ENCODE data around the gene CHCHD4. TPM values are rescaled to one million over a fixed set of nuclear protein-coding genes. Genes with fewer than 3 reads are reported as not detected.
"Not testable (repeated sequence)": the region's sequence is repeated elsewhere in the genome, so short reads cannot be mapped to it uniquely, and the experiment has no call there.

CHCHD4 gene
- total and polyA plus RNA-seq, 2 of the 8 experiments (the other 6 are each of a cell fraction or from before 2014, with no cell fraction given) = 15.0 to 22.3 TPM

DNA sequence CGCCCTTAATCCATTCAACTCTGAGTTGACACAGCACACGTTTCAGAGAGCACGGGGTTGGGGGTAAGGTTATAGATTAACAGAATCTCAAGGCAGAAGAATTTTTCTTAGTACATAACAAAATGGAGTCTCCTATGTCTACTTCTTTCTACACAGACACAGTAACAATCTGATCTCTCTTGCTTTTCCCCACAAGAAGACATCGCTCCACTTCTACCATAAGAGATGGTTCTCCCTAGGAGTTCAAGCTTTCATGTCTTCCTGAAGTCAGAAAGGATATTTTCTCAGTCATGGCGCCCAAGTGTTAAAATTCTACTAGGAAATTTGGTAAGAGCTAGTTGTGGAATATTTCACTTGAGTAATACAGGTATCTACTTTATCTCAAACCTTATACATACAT lies 32.7 kb downstream of the CHCHD4 start:
- H3K27ac ChIP-seq (ENCODE audit: low read depth, low read length); H3K23ac ChIP-seq (ENCODE audit: insufficient read length); H3K14ac ChIP-seq (ENCODE audit: insufficient read length); H3K4me1 ChIP-seq (replicated peaks in 1 of 4; ENCODE audit: control insufficient read depth in 3 of 4, insufficient read depth in 4 of 4, low read length in 3 of 4); H3K56ac ChIP-seq (replicated peaks; ENCODE audit: insufficient read length, low read depth, low read length); H3K79me2 ChIP-seq (ENCODE audit: control insufficient read depth in 1 of 2, insufficient read depth in 2 of 2, low read length in 2 of 2); H3K4me2 ChIP-seq (ENCODE audit: insufficient read depth in 1 of 2, low read depth in 2 of 2, low read length in 2 of 2); H2BK120ac ChIP-seq (replicated peaks; ENCODE audit: low read depth, low read length); FAIRE-seq; H4K5ac ChIP-seq (ENCODE audit: insufficient read length, low read depth, low read length); H3K18ac ChIP-seq (ENCODE audit: extremely low read depth, low read length); H4K91ac ChIP-seq (replicated peaks; ENCODE audit: insufficient read length, low read length); H3K4ac ChIP-seq (replicated peaks; ENCODE audit: insufficient read length, low read depth, low read length); H2BK20ac ChIP-seq (ENCODE audit: low read length); H2BK5ac ChIP-seq (ENCODE audit: low read depth, low read length); H2AFZ ChIP-seq (ENCODE audit: low read length); H3K36me3 ChIP-seq (ENCODE audit: control insufficient read depth in 2 of 4, insufficient read depth in 4 of 4, low read length in 3 of 4); H2AK5ac ChIP-seq (ENCODE audit: low read depth, low read length); H3K79me1 ChIP-seq (ENCODE audit: low read depth, low read length); H3K23me2 ChIP-seq (ENCODE audit: low read depth, low read length); DNase-seq (ENCODE audit: low read depth in 1 of 2, low spot score in 2 of 2); H2BK15ac ChIP-seq (ENCODE audit: low read length); H4K20me1 ChIP-seq (replicated peaks in 1 of 2; ENCODE audit: control insufficient read depth in 1 of 2, insufficient read depth in 2 of 2, low read length in 2 of 2); H3K9ac ChIP-seq (replicated peaks in 1 of 4; ENCODE audit: extremely low read depth in 1 of 4, low read depth in 3 of 4, low read length in 3 of 4); POLR2A ChIA-PET (ENCODE audit: partially characterized antibody); H4K8ac ChIP-seq (ENCODE audit: extremely low read depth, insufficient read depth, low read length); H3K27me3 ChIP-seq (replicated peaks in 1 of 4; ENCODE audit: control insufficient read depth in 3 of 4, extremely low read depth in 1 of 4, insufficient read depth in 3 of 4, low read length in 3 of 4); H2BK12ac ChIP-seq (ENCODE audit: low read depth, low read length); H3K4me3 ChIP-seq (ENCODE audit: extremely low read depth in 1 of 4, insufficient read depth in 2 of 4, low read depth in 3 of 4, low read length in 4 of 4): not testable (repeated sequence)
- WGBS, 2 experiments (ENCODE audit: extremely low coverage in 1 of 2, insufficient coverage in 1 of 2, insufficient read length in 1 of 2, insufficient replicate concordance in 2 of 2, low coverage in 1 of 2, low lambda C conversion rate in 2 of 2, missing lambda C conversion rate in 1 of 2) = 93% methylated on average over 2 of the region's 5 CpGs; no CpG with 5 or more reads in 1 of the 2 experiments
- CTCF ChIA-PET (ENCODE audit: partially characterized antibody) = interaction anchor here (0.5 to 2.0 kb wide), 3 partner anchors 23 to 487 kb away, joined by 4 to 9 read pairs (median 8); no protein-coding TSS in a partner anchor
- 0 out of 4 replicates have a peak, but pooled peaks cover 9 to 11% of the 10 kb centered on the region in 2 experiments for H3K9me3 ChIP-seq (ENCODE audit: insufficient read depth in 2 of 2, low read depth in 1 of 2, low read length in 1 of 2)

DNA sequence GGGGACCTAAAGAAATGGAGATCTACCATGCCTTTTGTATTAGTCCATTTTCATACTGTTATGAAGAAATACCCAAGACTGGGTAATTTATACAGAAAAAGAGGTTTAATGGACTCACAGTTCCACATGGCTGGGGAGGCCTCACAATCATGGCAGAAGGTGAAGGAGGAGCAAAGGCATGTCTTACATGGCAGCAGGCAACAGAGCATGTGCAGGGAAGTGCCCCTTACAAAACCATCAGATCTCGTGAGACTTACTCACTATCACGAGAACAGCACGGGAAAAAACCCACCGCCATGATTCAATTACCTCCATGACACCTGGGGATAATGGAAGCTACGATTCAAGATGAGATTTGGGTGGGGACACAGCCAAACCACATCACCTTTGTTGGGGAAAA lies 37.2 kb downstream of the CHCHD4 start:
- peaks cover 16 to 17% of the 10 kb centered on the region in 2 experiments; a peak in 2 of 4 replicates for H3K9me3 ChIP-seq (ENCODE audit: insufficient read depth in 2 of 2, low read depth in 1 of 2, low read length in 1 of 2)
- H2BK120ac ChIP-seq (replicated peaks; ENCODE audit: low read depth, low read length); H4K20me1 ChIP-seq (replicated peaks in 1 of 2; ENCODE audit: control insufficient read depth in 1 of 2, insufficient read depth in 2 of 2, low read length in 2 of 2); H4K5ac ChIP-seq (ENCODE audit: insufficient read length, low read depth, low read length); H4K8ac ChIP-seq (ENCODE audit: extremely low read depth, insufficient read depth, low read length); H3K27me3 ChIP-seq (replicated peaks in 1 of 4; ENCODE audit: control insufficient read depth in 3 of 4, extremely low read depth in 1 of 4, insufficient read depth in 3 of 4, low read length in 3 of 4); H2AFZ ChIP-seq (ENCODE audit: low read length); DNase-seq (ENCODE audit: low read depth in 1 of 2, low spot score in 2 of 2); H3K18ac ChIP-seq (ENCODE audit: extremely low read depth, low read length); H3K4me3 ChIP-seq (ENCODE audit: extremely low read depth in 1 of 4, insufficient read depth in 2 of 4, low read depth in 3 of 4, low read length in 4 of 4); H3K9ac ChIP-seq (replicated peaks in 1 of 4; ENCODE audit: extremely low read depth in 1 of 4, low read depth in 3 of 4, low read length in 3 of 4); H2BK12ac ChIP-seq (ENCODE audit: low read depth, low read length); H3K4me1 ChIP-seq (replicated peaks in 1 of 4; ENCODE audit: control insufficient read depth in 3 of 4, insufficient read depth in 4 of 4, low read length in 3 of 4); H3K4me2 ChIP-seq (ENCODE audit: insufficient read depth in 1 of 2, low read depth in 2 of 2, low read length in 2 of 2); H3K79me1 ChIP-seq (ENCODE audit: low read depth, low read length); H2BK5ac ChIP-seq (ENCODE audit: low read depth, low read length); POLR2A ChIA-PET (ENCODE audit: partially characterized antibody); H3K14ac ChIP-seq (ENCODE audit: insufficient read length); H3K79me2 ChIP-seq (ENCODE audit: control insufficient read depth in 1 of 2, insufficient read depth in 2 of 2, low read length in 2 of 2); H3K23me2 ChIP-seq (ENCODE audit: low read depth, low read length); H3K36me3 ChIP-seq (ENCODE audit: control insufficient read depth in 2 of 4, insufficient read depth in 4 of 4, low read length in 3 of 4); H3K4ac ChIP-seq (replicated peaks; ENCODE audit: insufficient read length, low read depth, low read length); H3K23ac ChIP-seq (ENCODE audit: insufficient read length); H2AK5ac ChIP-seq (ENCODE audit: low read depth, low read length); FAIRE-seq; H3K56ac ChIP-seq (replicated peaks; ENCODE audit: insufficient read length, low read depth, low read length); H2BK15ac ChIP-seq (ENCODE audit: low read length); H3K27ac ChIP-seq (ENCODE audit: low read depth, low read length); H2BK20ac ChIP-seq (ENCODE audit: low read length); H4K91ac ChIP-seq (replicated peaks; ENCODE audit: insufficient read length, low read length): not testable (repeated sequence)
- CTCF ChIA-PET (ENCODE audit: partially characterized antibody) = interaction anchor here (1.4 kb wide), 1 partner anchor 191 kb away, joined by 3 read pairs; no protein-coding TSS in a partner anchor
- WGBS, 2 experiments (ENCODE audit: extremely low coverage in 1 of 2, insufficient coverage in 1 of 2, insufficient read length in 1 of 2, insufficient replicate concordance in 2 of 2, low coverage in 1 of 2, low lambda C conversion rate in 2 of 2, missing lambda C conversion rate in 1 of 2) = 90% methylated on average over 5 of the region's 5 CpGs; no CpG with 5 or more reads in 1 of the 2 experiments

Data from H1 (cell line).